DMS153 treated with DMSO at 0.1 percent for 48 hours (cell line): ENCODE results near the gene HBP1.
A peak's percentile ranks its signal among the peaks of the same experiment; 100 is the strongest.
"Not testable (repeated sequence)": the region's sequence is repeated elsewhere in the genome, so short reads cannot be mapped to it uniquely, and the experiment has no call there.

Experiments
- DNase-seq: peaks from one replicate; lab custom pipeline; 2025; ENCODE audit not compliant: unreplicated experiment; lab: John Stamatoyannopoulos, UW

HBP1 gene, protein sequence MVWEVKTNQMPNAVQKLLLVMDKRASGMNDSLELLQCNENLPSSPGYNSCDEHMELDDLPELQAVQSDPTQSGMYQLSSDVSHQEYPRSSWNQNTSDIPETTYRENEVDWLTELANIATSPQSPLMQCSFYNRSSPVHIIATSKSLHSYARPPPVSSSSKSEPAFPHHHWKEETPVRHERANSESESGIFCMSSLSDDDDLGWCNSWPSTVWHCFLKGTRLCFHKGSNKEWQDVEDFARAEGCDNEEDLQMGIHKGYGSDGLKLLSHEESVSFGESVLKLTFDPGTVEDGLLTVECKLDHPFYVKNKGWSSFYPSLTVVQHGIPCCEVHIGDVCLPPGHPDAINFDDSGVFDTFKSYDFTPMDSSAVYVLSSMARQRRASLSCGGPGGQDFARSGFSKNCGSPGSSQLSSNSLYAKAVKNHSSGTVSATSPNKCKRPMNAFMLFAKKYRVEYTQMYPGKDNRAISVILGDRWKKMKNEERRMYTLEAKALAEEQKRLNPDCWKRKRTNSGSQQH

DNA sequence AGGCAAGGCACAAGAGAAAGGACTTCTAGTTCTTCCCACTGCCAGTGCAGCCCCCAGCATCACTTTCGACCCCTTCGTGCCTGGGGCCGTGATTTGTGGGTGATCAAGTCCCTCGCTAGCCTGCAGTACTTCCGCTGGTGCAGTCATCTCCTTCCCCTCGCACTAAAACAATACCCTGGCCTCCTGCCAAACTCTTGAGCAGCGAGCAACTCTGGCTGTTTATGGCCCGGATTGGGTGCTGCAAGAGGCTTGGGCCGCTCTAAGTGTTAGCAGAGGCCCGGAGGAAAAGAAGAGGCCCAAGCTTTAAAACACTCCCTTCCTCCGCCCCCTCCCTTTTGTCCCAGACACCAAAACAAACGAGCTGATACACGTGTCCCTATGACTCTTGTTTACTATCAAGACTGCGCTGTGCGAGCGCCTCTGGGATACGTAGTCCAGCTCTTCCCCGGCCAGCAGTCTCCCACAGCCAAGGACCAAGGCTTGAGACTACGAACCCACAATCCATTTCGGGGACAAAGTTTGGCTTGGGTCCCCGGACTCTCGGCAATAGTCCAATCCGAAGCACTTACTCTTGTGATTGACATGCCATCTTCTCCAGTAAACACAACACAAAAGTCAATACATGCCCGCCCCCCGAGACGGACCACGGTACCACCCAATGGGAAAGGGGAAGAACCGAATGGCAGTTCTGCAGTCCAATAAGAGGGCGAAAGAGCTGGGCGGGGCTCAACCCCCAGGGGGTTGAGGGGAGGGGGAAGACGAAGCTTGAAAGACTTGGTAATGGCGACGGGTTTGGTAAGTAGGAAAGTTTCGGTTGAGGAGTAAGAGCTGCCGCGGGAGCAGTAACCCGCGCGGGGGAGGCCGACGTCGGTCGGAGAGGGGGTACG, at the start of gene HBP1:
Gene HBP1, plus strand, starts transcription at position 771 of the 887 bp plus-strand sequence. CDS start 10,891 bp downstream, outside the sequence.
- peak; percentile 98 for DNase-seq

DNA sequence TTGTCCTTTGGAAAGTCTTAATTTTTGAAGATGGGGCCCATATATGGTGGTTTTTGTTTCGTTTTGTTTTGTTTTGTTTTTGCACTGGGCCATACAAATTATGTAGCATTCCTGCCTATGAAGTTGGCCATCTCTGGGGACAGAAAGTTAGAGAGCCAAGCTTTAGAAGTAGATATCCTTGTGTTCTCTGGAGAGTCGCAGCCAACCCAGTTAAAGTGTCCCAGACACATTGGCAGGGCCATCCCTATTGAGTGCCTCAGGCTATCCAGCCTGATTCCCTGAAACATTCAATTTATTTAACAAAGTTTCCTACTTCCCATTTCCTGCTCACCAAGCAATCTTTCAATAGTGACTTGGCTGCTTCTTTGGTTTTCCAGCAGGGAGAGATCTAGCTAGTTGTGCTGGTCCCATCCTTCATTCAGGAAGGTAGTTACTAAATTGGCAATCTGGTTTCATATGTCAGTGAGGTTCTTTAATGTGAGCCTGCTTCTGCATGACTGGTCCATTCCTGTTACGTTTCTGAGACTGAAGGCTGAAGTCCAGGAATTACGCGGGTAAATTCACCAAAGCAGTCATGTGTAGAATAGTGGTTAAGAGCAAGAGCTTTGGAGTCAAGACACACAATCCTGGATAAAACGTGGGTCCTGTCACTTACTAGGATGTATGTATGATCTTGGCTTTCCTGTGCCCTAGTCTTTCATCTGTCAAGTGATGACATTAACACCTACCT, 49.3 kb upstream of the HBP1 start:
- no peak for DNase-seq

DNA sequence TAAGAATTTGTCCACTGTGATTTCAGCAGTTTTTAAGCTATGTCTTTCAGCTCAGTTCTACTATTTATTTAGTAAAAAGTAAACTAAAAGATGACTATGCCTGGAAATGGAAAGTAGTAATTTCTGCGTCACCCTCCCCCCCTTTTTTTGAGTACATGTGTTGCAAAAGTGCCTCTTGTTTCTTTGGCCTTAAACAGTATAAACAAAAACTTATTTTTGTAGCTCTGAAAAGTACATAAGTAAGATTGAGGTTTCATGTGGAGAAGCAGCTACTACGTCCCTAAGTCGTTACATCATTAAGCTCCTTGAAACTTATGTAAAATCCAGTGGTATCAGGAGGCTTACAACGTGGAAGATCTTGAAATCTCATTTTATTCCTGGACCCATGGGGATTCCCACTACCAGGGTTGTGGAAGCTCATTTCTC, 46.3 kb upstream of the HBP1 start:
- DNase-seq, result no peak

DNA sequence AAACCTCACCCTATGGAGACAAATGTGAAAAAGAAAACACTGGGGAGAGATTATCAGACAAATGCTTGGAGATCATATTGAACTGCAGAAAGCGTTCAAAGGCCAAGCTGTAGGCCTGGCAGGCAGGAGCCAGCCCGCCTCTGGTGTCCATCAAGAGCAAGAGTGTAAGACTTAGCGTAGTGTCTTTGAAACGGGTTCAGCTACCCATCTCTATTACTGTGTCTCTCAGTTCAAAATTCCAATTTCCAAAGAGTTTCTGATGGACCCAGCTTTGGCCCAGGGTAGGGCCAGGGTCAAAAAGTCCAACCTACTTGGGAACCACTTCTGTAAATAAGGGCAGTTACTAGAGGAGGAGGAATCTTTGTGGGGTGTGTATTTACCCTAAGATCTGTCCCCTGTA, 45.4 kb upstream of the HBP1 start:
- DNase-seq, result no peak

DNA sequence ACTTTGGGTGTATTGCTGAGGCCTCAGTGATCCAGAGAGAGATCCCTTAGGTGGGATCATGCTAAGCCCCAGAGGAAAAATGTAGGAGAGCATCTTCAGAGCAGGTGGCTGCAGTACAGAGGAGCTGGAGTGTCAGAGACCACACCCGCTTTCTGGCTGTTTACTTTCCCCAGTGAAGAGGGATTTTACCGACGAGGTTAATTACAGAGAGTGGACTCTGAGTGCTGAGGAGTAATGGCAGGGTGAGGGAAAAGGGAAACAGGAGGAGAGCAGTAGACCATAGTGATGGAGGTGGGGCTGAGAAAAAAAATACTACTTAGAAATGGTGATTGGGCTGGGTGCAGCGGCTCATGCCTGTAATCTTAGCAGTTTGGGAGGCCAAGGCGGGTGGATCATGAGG, 43.3 kb upstream of the HBP1 start:
- peak; percentile 84 for DNase-seq

DNA sequence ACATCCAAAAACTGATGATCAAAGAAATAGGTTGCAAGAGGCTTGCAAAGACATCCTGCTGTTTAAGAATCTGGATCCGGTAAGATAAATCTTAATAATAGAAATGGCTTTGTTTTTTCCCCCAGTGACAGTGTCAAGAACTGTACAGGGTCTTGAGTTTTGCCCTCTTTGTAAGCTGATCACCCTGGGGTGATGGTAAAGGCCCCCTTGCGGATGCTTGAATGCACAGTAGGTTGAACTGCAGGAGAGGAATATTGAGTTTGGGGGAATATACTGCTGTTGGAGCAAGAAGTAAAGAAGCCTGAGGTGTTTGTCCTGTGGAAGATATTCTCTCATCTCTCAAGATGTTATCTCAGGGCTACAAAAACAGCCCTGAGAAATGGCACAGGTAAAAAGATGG, 40.6 kb upstream of the HBP1 start:
- DNase-seq, result no peak

DNA sequence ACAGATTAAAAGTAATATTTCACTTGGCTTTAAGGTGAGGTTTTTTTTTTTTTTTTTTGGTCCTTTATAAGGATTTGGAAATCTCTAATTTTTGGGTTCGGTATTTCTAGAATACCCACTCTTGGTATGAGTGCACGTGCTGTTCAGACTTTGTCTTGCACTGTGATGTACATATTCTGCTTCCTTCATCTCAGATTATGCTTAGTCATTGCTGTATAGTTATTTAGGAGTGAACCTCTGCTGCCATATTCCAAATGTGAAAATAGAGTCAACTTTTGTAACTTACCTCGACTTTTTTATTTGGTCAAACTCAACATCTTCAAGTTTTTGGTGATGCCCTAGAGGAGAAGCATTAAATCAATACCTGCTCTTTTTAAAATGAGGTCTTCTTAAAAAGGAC, 40.1 kb upstream of the HBP1 start:
- no peak for DNase-seq

DNA sequence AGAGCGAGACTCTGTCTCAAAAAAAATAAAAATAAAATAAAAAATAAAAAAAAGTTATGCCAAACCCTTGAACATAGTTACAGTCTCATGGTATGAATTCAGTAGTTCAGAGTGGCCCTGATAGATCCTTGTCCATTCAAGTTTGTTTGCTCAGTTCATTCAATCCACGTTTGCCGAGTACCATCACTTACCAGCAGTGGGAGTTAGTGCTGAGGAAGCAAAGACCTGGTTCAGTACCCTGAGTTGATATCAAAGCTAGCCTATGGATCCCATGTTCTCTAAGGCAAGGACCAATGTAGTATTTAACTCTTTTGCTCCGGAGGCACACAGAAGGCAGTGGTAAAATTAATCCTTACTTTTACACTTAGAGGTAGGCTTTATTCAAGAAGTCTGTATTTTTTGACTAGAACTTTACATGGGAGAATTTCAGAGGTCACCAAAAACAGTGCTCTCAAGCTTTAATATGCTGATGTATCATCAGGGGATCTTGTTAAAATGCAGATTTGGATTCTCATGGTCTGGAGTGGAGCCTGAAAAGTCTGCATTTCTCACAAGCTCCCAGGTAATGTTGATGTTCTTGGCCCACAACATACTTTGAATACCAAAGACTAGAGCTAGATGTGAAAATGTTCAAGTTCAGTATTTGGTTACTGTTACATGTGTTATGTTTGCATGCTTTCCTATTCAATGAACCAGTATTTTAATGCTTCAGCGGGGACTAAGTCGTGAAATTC, 38.1 kb upstream of the HBP1 start:
- no peak for DNase-seq

DNA sequence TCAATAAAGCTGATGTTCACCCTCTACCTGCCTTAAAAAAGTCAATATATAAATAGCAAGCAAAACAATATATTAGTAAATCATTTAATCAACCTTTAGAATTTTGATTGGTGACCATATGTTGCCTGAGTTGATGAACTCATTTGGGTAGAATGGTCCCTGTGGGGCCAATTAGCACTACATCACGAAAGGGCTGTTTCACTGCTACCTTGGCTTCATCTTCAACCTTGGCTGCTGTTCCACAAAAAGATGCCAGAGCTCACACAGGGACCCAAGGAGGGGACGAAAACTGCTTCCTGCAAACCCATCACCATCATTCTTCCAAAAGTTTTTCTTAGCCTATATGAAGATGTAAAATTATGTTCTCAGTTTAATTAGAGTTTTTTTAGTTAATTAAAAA, 35.4 kb upstream of the HBP1 start:
- no peak for DNase-seq

DNA sequence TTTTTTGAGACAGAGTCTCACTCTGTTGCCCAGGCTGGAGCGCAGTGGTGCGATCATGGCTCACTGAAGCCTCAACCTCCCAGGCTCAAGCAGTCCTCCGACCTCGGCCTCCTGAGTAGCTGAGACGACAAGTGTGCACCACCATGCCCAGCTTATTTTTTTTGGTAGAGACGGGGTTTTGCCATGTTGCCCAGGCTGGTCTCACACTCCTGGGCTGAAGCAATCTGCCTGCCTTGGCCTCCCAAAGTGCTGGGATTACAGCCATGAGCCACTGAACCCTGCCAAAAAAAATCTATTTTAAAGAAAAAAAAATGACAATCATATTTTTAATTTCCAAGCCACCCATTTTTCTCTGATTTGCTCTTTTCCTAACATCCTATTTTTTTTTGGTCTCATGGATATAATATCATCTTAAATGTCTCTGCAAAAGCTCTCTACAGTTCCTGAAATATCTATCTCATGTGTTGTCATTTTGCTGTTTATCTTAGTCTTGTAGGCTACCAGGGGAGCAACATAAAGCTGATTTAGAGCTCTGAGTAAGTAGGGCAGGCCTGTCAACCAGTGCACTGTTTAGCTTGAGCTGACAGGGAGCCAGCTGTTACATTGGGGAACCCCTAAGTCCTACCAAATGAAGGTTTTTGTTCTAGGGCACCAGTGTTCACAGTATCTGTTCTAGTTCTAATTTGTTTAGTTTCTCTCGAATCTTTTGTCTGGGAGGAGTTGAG, 29.9 kb upstream of the HBP1 start:
- no peak for DNase-seq

DNA sequence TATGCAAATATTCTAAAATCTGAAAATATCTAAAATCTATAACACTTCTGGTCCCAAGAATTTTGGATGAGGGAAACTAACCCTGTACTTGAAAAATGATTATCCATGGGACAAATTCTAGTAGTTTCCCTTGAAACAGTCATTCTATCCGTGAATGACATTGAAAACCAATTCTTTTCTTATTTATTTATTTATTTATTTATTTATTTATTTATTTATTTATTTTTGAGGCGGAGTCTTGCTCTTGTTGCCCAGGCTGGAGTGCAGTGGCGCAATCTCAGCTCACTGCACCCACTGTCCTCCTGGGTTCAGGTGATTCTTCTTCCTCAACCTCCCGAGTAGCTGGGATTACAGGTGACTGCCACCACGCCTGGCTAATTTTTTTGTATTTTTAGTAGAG, 24.9 kb upstream of the HBP1 start:
- not testable (repeated sequence) for DNase-seq

DNA sequence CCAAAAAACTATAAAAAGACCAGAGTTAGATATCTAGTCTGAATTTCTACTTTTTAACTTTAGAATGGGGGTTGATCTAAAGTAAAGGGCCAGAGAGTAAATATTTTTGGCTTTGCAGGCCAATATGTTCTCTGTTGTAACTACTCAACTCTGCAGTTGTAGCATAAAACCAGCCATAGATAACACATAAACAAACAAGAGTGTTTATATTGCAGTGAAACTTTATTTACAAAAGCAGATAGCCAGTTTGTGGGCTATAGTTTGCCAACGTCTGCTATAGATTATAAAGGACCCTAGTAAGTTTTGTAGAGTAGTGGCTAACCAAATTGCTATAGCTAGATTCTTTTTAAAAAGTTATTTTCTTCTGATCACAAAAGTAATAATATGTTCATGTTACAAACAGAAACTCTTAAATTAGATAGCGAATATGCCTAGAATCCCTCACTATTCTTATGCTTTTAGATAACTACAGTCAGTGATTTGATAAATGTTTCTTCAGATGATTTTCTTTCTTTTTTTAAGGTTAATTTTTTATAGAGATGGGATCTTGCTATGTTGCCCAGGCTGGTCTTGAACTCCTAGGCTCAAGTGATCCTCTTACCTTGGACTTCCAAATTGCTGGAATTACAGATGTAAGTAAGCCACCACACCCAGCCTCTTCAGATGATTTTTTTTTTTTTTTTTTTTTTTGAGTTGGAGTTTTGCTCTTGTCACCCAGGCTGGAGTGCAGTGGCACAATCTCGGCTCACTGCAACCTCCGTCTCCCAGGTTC, 23.6 kb upstream of the HBP1 start:
- no peak for DNase-seq

DNA sequence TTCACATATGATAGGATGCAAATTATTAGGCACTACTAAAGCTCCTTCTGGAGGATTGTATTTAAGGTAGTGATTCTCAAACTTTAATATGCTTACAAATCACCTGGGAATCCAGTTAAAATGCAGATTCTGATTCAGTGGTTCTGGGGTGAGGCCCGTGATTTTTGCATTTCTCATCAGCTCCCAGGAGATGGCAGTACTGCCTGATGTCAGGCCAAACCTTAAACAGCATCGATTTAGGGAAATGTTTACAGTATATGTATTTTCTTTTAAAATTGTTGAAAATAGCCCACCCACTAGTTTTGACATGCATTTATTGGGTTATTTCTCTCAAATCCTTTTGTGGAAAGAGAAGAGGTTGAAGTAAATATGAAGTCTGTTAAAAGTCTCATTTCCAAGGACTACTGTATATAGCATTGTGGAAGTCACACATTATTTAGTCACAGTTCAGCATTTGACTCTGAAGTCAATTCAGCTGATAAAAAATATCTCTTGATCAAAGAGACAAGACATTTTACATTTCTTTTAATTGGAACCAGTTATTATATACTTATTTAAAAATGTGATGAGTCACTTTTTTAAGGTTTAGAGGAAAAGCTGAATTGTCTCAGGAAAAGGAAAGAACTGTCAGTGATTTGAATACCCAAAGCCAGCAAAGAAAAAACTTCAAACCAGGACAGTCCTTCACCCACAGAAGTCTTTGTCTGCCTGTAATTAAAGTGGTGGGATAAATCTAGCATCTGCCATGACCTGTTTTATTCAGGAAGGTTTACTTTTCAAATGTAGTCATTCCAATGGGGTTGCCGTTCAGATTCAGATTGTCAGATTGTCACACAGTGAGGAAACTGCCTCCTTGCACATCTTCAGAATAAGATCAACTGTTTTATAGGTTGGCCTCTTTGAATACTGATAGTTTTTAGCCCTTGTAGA, 21.1 kb upstream of the HBP1 start:
- no peak for DNase-seq

DNA sequence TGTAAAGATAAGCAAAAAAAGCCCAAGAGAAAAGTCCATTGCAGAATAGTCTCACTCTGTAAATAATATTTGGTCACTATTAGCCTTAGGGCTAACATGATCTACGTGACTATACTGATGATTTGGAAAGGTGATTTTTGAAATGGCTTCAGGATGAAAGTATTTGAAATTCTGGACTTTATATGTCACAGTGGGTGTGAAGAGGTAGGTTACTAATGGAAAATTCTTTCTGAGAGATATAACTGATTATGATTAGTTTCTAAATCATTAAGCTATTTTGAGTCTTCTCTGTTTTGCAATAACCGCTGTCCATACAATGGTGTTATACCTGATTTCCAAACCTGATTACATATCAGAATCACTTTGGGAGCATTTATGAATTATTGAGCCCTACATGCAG, 20.1 kb upstream of the HBP1 start:
- DNase-seq, result no peak

DNA sequence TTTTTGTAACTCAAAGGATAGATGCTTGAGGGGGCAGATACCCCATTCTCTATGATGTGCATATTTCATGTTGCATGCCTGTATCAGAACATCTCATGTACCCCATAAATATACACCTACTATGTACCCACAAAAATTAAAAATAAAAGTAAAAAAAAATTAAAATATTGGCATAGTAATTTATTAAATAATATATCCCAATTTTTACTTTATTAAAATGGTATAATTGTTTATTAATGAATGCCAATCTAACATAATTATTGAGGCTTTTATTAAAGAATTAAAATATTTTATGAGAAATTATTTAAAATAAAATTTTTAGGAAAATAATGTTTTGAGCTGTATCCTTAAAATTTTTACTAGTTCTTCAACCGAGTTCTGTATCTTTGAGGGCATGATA, 18.9 kb upstream of the HBP1 start:
- DNase-seq, result no peak

DNA sequence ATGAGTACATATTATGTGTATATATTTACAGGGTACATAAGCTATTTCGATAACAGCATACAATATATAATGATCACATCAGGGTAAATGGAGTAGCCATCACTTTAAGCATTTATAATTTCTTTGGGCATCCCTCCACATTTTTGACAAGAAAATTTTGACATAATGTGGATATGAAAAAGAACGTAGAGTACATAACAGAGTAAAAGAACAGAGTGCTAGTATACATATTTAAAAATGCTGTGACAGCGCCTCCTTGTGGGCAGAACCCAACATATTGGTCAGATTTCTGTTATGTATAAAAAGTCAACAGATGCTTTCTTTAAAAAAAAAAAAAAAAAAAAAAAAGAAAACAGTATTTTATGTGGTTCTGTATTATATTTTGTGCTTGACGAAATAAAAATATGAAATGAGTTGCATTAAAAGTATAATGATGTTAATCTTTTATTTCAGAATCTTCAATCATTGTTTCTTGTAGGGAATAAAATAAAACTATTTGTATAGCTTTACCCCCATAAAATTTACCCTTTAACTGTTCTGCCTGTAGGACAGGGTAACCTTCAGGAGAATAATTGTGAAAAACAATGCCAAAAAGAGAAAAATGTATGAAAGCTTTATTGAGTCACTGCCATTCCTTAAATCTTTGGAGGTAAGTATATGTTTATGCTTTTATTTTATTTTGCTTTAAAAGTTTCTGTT, 18.3 kb upstream of the HBP1 start:
- DNase-seq, result peak; percentile 52

DNA sequence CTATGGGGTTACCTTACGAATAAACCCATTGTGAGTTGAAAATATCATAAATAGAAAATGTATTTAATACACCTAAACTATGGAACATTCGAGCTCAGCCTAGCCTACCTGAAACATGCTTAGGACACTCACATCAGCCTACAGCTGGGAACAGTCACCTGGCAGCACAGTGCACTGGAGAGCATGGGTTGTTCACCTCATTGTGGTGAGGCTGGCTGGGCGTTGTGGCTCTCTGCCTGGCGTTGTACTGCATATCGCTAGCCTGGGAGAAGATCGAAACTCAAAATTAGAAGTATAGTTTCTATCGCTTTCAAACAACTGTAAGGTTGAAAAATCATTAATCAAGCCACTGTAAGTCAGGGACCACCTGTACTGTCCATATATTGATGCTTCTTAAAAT, 17.3 kb upstream of the HBP1 start:
- no peak for DNase-seq
